M059J (cell line): ENCODE results near the gene MAGEB1. TPM values are rescaled to one million over a fixed set of nuclear protein-coding genes. Genes with fewer than 3 reads are reported as not detected.
A peak's percentile ranks its signal among the peaks of the same experiment; 100 is the strongest.

Source experiments
- DNase-seq: peaks from one replicate; pipeline ENCODE4 v3.0.0-alpha.2; 2012; ENCODE audit warnings: low read depth
- total RNA-seq: library from RNA; depleted of rRNA; stranded (reverse); fragments of >200 nt; shearing (Covaris generic); gene quantifications from 2 replicates; pipeline ENCODE4 v1.2.3, GENCODE V29; 2014; rRNA removed

MAGEB1 gene
- total RNA-seq, 1 experiment from 2014 or later, result not detected

DNA sequence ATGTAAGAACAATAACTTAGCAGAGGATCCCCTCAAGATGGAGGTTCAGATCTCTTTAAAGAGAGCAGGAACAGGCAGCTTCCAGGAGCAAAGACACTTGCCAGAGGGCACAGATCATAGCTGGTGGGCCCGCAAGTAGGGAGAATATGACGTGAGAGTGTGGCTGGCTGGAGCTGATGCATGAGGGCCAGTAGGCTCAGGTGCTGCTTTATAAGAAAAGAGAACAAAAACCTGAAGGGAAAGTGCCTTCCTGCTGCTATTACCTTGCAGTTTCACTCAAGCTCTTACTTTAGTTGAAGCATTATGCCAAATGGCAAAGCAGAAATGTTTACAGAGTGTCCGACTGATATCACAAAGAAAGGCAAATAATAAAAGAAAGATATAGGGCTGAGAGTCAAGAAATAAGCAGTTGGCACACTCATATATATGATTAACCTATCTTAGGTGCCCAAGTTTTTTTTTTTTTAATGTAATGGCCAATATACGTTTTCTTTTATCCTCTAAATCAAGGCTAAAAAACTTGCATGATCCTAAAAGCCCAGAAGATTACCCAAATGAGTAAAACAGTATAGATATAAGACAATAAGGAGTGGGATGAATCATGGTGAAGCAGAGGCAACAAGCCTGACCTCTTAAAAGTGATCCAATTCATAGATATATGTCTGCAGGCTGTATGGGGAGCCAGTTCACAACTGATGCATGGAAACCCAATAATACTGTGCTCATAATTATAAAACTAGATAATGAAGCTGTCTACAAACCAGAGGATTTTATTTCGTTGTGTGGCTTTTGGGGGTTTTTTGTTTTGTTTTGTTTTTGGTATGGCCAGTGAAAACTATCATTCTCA lies 49.7 kb downstream of the MAGEB1 start:
- DNase-seq, result peak; percentile 29

DNA sequence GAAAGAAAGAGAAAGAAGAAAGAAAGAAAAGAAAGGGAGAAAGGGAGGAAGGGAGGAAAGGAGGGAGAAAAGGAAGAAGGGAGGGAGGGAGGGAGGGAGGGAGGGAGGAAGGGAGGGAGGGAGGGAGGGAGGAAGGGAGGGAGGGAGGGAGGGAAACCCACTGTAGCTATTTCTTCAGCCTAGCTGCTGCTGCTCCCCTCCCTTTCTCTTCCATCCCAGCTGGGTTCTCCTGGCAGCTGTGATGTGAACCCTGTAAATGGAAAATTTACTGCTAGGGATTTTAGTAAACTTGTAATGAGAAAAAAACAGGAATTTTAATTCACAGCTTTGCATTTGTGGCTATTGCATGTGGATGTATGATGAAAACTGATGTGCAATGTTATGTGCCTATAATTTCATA lies 54.3 kb downstream of the MAGEB1 start:
- DNase-seq, result no peak

Other genes with a start within 250 kb of the MAGEB1 start
- 0.12 and 0.22 TPM in 2 replicates for gene MAGEB2, start 31.6 kb upstream of the MAGEB1 start, total RNA-seq
- 0.07 and 0.12 TPM in 2 replicates for gene MAGEB3, start 16.5 kb upstream of the MAGEB1 start, total RNA-seq
- gene MAGEB4, start 5.1 kb upstream of the MAGEB1 start, total RNA-seq, result not detected in 2 replicates
- gene NR0B1, start 62.2 kb downstream of the MAGEB1 start, total RNA-seq, result not detected in 2 replicates